Transverse colon (tissue), 4 donors: ENCODE data around the gene JAG1. TPM values are rescaled to one million over a fixed set of nuclear protein-coding genes. Genes with fewer than 3 reads are reported as not detected.
A peak's percentile ranks its signal among the peaks of the same experiment; 100 is the strongest.

ENCODE experiments used
- DNase-seq: peaks from one replicate; pipeline ENCODE4 v3.0.0-alpha.2; 2019
- H3K27ac ChIP-seq, 4 donors: fragments of 200-600 bp; sonication (generic); 2 replicates each; pipeline ENCODE4 v1.5.1; 2016 to 2018; ENCODE audit warnings: inconsistent platforms in 4 of 4
- H3K27me3 ChIP-seq: fragments of 200-600 bp; sonication (generic); 2 replicates; pipeline ENCODE4 v1.5.1; 2017; ENCODE audit warnings: inconsistent platforms
- H3K36me3 ChIP-seq, 4 donors: fragments of 200-600 bp; sonication (generic); 2 replicates each; pipeline ENCODE4 v1.5.1; 2017 to 2019; ENCODE audit warnings: inconsistent platforms in 4 of 4
- H3K4me1 ChIP-seq, 4 donors: fragments of 200-600 bp; sonication (generic); 2 replicates each; pipeline ENCODE4 v1.5.1; 2017 to 2020; ENCODE audit warnings: inconsistent platforms in 4 of 4
- H3K4me3 ChIP-seq, 4 donors: fragments of 200-600 bp; sonication (generic); 1 replicate in 1 of 4; 2 replicates in 3 of 4; pipeline versions ENCODE4 v1.5.1 to v1.6.1; 2017 to 2019; ENCODE audit warnings: inconsistent platforms in 4 of 4
- H3K9me3 ChIP-seq, 2 donors: fragments of 200-600 bp; sonication (generic); 2 replicates each; pipeline ENCODE4 v1.5.1; 2017 to 2019; ENCODE audit warnings: inconsistent platforms in 2 of 2
- EP300 ChIP-seq: sonication (generic); formaldehyde crosslinking; IDR thresholded peaks from one replicate; pipeline ENCODE4 v1.6.1; 2017; ENCODE audit warnings: antibody characterized with exemption, low read depth
- POLR2A ChIP-seq: fragments of 450-650 bp; IDR thresholded peaks from one replicate; pipeline ENCODE4 v1.6.1; 2016; ENCODE audit warnings: antibody characterized with exemption, mild to moderate bottlenecking, moderate library complexity
- POLR2AphosphoS5 ChIP-seq, 3 donors: sonication (generic); formaldehyde crosslinking; IDR thresholded peaks; one replicate each; pipeline ENCODE4 v1.6.1; 2016; ENCODE audit warnings: antibody characterized with exemption in 3 of 3
- WGBS, 2 donors: methylation state at CpG; one replicate each; pipeline ENCODE4 v1.1.5; 2018; ENCODE audit warnings: low coverage in 1 of 2; 5-methylcytosine and 5-hydroxymethylcytosine counted together
- in situ Hi-C, 4 donors: fragments of 200-750 bp; cut with MboI; loops; one replicate each; pipeline versions ENCODE4 v1.15.0 to v1.15.1; 2017; ENCODE audit warnings: low sequenced_read_pairs in 3 of 4, low pct_ligation_motif_present in 1 of 4, low pct_unique_long_range_greater_than_20kb in 1 of 4
- intact Hi-C: fragments of 100-400 bp; cut with DNase I; formaldehyde crosslinking; loops from one replicate; pipeline ENCODE4 v1.15.1; 2023; ENCODE audit warnings: low total_unique reads
- total RNA-seq, 4 donors: library from RNA; depleted of rRNA; stranded (reverse); fragments of >200 nt; gene quantifications; one replicate each; pipeline ENCODE4 v1.1.0, GENCODE V29; 2016
- TF ChIP-seq, protein P1 (sequence below), 5 experiments: fragments of 200-600 bp in 3 of 5; fragments of 450-650 bp in 2 of 5; sonication (generic) in 3 of 5; IDR thresholded peaks; 1 replicate in 2 of 5; 2 replicates in 3 of 5; pipeline ENCODE4 v1.5.1; 2016 to 2017; ENCODE audit warnings: antibody characterized with exemption in 5 of 5, inconsistent platforms in 3 of 5, mild to moderate bottlenecking in 2 of 5, moderate library complexity in 1 of 5

The JAG1 gene
- total RNA-seq, 4 donors from 2014 or later, result 75.0 to 117 (median 109) TPM

DNA sequence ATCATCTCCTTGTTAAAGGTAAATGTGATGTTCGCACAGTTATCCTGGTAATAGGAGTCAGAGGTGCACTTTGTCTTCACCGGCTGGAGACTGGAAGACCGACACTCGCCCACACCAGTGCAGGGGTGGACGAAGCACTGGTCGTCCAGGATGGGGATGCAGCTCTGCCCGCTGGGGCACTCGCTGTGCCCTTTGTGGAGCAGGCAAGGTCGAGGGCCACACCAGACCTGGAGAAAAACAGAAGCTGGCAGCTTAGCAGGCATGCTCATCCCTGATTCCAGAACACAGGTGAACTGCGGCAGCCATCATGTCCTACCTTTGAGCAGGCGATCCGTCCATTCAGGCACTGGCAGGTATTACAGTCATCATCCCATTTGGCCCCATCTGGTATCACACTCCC is 32.3 kb downstream of the JAG1 start:
- TF ChIP-seq POLR2AphosphoS5 (IDR thresholded peaks at IDR 0.05) (no peak), EP300 (no peak), POLR2A (no peak)
- TF ChIP-seq, protein P1, sequence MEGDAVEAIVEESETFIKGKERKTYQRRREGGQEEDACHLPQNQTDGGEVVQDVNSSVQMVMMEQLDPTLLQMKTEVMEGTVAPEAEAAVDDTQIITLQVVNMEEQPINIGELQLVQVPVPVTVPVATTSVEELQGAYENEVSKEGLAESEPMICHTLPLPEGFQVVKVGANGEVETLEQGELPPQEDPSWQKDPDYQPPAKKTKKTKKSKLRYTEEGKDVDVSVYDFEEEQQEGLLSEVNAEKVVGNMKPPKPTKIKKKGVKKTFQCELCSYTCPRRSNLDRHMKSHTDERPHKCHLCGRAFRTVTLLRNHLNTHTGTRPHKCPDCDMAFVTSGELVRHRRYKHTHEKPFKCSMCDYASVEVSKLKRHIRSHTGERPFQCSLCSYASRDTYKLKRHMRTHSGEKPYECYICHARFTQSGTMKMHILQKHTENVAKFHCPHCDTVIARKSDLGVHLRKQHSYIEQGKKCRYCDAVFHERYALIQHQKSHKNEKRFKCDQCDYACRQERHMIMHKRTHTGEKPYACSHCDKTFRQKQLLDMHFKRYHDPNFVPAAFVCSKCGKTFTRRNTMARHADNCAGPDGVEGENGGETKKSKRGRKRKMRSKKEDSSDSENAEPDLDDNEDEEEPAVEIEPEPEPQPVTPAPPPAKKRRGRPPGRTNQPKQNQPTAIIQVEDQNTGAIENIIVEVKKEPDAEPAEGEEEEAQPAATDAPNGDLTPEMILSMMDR (IDR thresholded peaks at IDR 0.05), result no peak
- Histone ChIP-seq H3K4me3 (no peak overlapping the region), H3K27ac (no peak overlapping the region), H3K4me1 (peaks cover 8 to 30% (median 16%) of the 10 kb centered on the region in 4 donors), H3K36me3 (peaks cover 0 to 73% (median 27%) of the 10 kb centered on the region in 4 donors), H3K27me3 (no peaks in the 10 kb centered on the region), H3K9me3 (no peaks in the 10 kb centered on the region)
- intact Hi-C loops, result no loop called here
- WGBS, 2 donors, result 80 to 89% methylated on average over 1 to 12 of the region's 12 CpGs
- no peak for DNase-seq
- in situ Hi-C loops, result no loop called here

DNA sequence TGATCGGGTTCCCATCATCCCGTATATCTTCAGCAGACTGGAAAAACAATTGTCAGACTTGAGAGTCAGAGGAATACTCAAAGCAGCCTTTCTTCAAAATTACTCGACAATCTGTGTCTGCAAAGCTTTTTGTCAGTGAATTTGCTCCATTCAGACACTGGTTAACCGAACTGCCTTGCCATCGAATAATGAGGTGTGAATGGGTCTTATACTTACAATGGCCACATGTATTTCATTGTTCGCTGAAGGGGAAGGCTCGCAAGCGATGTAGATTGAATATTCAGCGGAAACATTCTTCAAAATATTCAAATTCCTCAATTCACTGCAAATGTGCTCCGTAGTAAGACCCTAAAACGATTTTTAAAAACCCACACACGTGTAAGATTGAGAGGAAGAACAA is 32.9 kb downstream of the JAG1 start:
- peaks cover 0 to 68% (median 24%) of the 10 kb centered on the region in 4 donors for H3K36me3 ChIP-seq
- in situ Hi-C loops, result no loop called here

DNA sequence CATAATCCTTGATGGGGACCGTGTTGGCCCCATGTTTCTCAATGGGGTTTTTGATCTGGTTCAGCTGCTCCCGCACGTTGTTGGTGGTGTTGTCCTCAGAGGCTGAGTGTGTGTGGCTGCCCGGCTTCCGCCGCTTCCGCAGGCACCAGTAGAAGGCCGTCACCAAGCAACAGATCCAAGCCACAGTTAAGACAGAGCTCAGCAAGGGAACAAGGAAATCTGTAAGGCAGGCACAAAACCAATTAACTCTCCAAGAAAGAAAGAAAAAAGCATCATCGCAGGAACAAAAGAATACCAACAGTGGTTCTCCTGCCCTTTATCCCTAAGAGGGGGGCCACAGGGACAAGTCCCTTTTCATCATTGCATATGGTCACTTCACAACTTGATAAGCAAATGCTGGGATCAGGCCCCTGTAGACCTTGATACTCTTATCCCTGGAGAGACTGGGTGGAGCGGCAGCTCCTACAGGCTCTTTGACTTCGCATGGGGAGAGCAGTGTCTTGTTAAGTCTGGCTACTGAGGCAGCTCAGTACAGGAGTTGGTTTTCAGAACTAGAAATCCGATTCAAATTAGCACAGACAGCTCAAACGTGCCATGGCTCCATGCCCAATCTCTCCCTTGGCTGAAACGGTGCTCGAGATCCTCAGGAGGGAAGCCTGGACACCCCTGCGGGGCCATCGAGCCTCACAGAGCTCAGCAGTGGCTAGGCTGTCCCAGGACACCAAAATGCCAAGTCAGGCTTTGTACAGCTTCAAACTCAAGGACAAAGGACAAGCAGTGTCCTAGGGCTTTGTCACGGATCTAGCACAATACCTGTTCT is 33.9 kb downstream of the JAG1 start:
- Histone ChIP-seq H3K27me3 (no peaks in the 10 kb centered on the region), H3K9me3 (no peaks in the 10 kb centered on the region), H3K27ac (peak overlapping the region in 3 of 4 donors; percentile 63 to 78 (median 76)), H3K36me3 (peaks cover 0 to 61% (median 20%) of the 10 kb centered on the region in 4 donors), H3K4me1 (peaks cover 17 to 45% (median 22%) of the 10 kb centered on the region in 4 donors), H3K4me3 (no peak overlapping the region)
- intact Hi-C loops, result no loop called here
- 77 to 100% methylated on average over 1 to 18 of the region's 18 CpGs for WGBS, 2 donors
- in situ Hi-C loops, result no loop called here
- DNase-seq, result no peak
- TF ChIP-seq, protein P1 (IDR thresholded peaks at IDR 0.05), result no peak
- no peak for TF ChIP-seq EP300
- no peak for TF ChIP-seq POLR2A
- no peak for TF ChIP-seq POLR2AphosphoS5 (IDR thresholded peaks at IDR 0.05)

More for the DNA sequence above, 32.9 kb downstream of the JAG1 start:
- Histone ChIP-seq H3K27ac (no peak overlapping the region), H3K4me3 (no peak overlapping the region), H3K27me3 (no peaks in the 10 kb centered on the region), H3K9me3 (no peaks in the 10 kb centered on the region), H3K4me1 (peaks cover 12 to 36% (median 21%) of the 10 kb centered on the region in 4 donors)
- TF ChIP-seq POLR2A, result no peak
- no peak for TF ChIP-seq EP300
- TF ChIP-seq, protein P1 (IDR thresholded peaks at IDR 0.05), result no peak
- no peak for TF ChIP-seq POLR2AphosphoS5 (IDR thresholded peaks at IDR 0.05)
- DNase-seq, result no peak
- 92 to 93% methylated on average over 11 to 12 of the region's 12 CpGs for WGBS, 2 donors
- intact Hi-C loops, result no loop called here

DNA sequence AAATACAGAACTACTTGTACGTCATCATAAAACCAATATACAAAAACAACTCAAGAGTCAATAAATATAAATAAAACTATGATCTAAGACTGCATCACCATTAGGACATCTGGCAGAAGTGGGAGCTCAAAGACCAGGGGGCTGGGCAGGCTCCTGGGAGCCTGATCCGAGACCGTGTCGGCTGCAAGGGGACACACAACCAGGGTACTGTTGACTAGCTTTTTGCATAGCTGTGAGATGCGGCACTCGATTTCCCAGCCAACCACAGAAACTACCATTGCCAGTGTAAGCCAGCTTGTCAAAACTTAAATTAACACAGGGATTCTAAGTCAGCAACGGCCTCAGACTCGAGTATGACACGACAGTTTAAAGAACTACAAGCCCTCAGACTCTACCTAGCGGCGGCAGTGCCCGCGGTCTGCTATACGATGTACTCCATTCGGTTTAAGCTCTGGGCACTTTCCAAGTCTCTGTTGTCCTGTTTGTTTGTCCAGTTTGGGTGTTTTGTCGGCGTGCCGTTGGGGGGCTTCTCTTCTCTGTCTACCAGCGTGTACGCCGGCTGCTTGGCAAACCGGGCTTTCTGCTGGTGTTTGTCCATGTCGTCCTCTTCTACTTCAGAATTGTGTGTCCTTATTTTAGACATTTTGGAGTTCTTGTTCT is 34.6 kb downstream of the JAG1 start:
- 65 to 85% methylated on average over 12 to 23 of the region's 23 CpGs for WGBS, 2 donors
- H3K4me1 ChIP-seq, result peaks cover 17 to 52% (median 22%) of the 10 kb centered on the region in 4 donors

More for the DNA sequence above, 34.6 kb downstream of the JAG1 start:
- H3K27ac ChIP-seq, result peak overlapping the region in 3 of 4 donors; percentile 63 to 78 (median 76)
- no peak for DNase-seq
- no peak overlapping the region for H3K4me3 ChIP-seq
- TF ChIP-seq, protein P1 (IDR thresholded peaks at IDR 0.05), result no peak
- TF ChIP-seq POLR2A, result no peak
- TF ChIP-seq POLR2AphosphoS5 (IDR thresholded peaks at IDR 0.05), result no peak
- no peak for TF ChIP-seq EP300
- in situ Hi-C loops (no loop called here), intact Hi-C loops (no loop called here)
- H3K9me3 ChIP-seq, result no peaks in the 10 kb centered on the region
- H3K36me3 ChIP-seq, result peaks cover 0 to 53% (median 17%) of the 10 kb centered on the region in 4 donors
- no peaks in the 10 kb centered on the region for H3K27me3 ChIP-seq
